ENCODE measurements around the gene ERVK3-1.

The ERVK3-1 gene

DNA sequence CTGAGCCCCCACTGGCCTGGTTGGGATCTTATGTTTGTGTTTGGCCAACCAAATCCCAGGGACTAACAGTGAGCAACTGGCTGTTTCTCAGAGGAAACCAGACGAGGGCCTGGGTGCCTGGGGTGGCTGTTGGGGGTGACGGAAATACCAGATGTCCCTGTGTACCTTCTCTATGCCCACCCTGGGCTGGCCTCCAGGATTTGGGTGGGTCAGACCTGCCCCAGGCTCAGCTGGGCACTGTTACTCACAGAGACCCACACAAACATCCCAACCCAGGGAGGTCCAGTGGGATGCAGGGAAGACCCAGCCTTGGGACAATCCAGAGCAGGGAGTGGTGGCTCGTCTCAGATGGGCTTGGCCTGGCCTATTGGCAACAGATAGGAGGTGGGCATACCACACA lies 30.5 kb downstream of the ERVK3-1 start:
- Histone ChIP-seq H3K4me1 (ENCODE audit: control insufficient read depth in 1 of 2, insufficient read depth in 1 of 2, low read depth in 1 of 2, low read length in 1 of 2) (no peaks in the 10 kb centered on the region), H3K27ac (no peak overlapping the region), H3K36me3 (peaks cover 6% of the 10 kb centered on the region), H3K4me3 (ENCODE audit: low read depth in 1 of 2, low read length in 1 of 2) (no peak overlapping the region), H3K9me3 (no peaks in the 10 kb centered on the region), H3K27me3 (no peaks in the 10 kb centered on the region)
- no peak for TF ChIP-seq CTCF (IDR thresholded peaks at IDR 0.05)

DNA sequence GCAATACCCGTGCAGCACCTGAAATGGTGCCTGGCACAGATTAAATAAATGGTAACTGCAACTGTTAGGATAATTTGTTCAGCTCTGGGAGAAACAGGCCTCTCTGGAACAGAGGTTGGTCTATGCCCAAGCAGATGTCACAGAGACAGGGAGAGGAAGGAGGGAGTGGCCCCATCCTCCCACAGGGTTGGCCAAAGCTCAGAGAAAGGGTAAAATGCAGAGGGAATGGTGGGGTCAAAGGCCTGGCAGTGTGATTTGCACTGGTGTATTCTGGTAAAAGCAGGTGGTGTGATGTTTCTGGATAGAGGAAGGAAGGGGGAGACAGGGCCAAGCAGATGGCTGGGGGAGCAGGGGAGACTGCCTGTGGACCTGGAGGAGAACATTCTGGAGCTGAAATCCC lies 31.0 kb downstream of the ERVK3-1 start:
- Histone ChIP-seq H3K27ac (no peak overlapping the region), H3K36me3 (peaks cover 6% of the 10 kb centered on the region), H3K27me3 (no peaks in the 10 kb centered on the region), H3K9me3 (no peaks in the 10 kb centered on the region), H3K4me1 (ENCODE audit: control insufficient read depth in 1 of 2, insufficient read depth in 1 of 2, low read depth in 1 of 2, low read length in 1 of 2) (no peaks in the 10 kb centered on the region), H3K4me3 (ENCODE audit: low read depth in 1 of 2, low read length in 1 of 2) (no peak overlapping the region)
- TF ChIP-seq CTCF (IDR thresholded peaks at IDR 0.05), result no peak

GRCh38 chr19:58336820-58337219 lies 31.6 kb downstream of the ERVK3-1 start:
- H3K27me3 ChIP-seq, result no peaks in the 10 kb centered on the region
- no peaks in the 10 kb centered on the region for H3K9me3 ChIP-seq
- no peak overlapping the region for H3K27ac ChIP-seq
- H3K4me3 ChIP-seq (ENCODE audit: low read depth in 1 of 2, low read length in 1 of 2), result no peak overlapping the region
- H3K36me3 ChIP-seq, result peaks cover 6% of the 10 kb centered on the region
- H3K4me1 ChIP-seq (ENCODE audit: control insufficient read depth in 1 of 2, insufficient read depth in 1 of 2, low read depth in 1 of 2, low read length in 1 of 2), result no peaks in the 10 kb centered on the region
- no peak for TF ChIP-seq CTCF (IDR thresholded peaks at IDR 0.05)

DNA sequence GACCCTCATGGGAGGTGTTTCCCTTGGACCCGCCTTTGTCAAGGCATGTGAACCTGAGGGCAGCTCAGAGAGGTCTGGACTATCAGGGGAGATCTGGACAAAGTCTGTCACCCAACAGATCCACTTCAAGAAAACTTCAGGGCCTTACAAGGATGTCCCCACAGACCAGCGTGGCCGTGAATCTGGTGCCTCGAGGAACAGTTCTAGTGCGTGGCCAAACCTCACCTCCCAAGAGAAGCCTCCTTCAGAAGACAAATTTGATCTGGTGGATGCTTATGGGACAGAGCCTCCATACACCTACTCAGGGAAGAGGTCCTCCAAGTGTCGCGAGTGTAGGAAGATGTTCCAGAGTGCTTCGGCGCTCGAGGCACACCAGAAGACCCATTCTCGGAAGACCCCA lies 33.2 kb downstream of the ERVK3-1 start:
- Histone ChIP-seq H3K27ac (no peak overlapping the region), H3K9me3 (no peaks in the 10 kb centered on the region), H3K4me1 (ENCODE audit: control insufficient read depth in 1 of 2, insufficient read depth in 1 of 2, low read depth in 1 of 2, low read length in 1 of 2) (no peaks in the 10 kb centered on the region), H3K36me3 (peaks cover 6% of the 10 kb centered on the region), H3K27me3 (no peaks in the 10 kb centered on the region), H3K4me3 (ENCODE audit: low read depth in 1 of 2, low read length in 1 of 2) (no peak overlapping the region)
- no peak for TF ChIP-seq CTCF (IDR thresholded peaks at IDR 0.05)

- Histone ChIP-seq H3K36me3 (peaks cover 6% of the 10 kb centered on the region), H3K4me3 (ENCODE audit: low read depth in 1 of 2, low read length in 1 of 2) (no peak overlapping the region)
- no peak for TF ChIP-seq CTCF (IDR thresholded peaks at IDR 0.05)
Measured at GRCh38 chr19:58338825-58339558, 33.8 kb downstream of the ERVK3-1 start.

More at GRCh38 chr19:58338825-58339558, 33.8 kb downstream of the ERVK3-1 start:
- Histone ChIP-seq H3K27me3 (no peaks in the 10 kb centered on the region), H3K4me1 (ENCODE audit: control insufficient read depth in 1 of 2, insufficient read depth in 1 of 2, low read depth in 1 of 2, low read length in 1 of 2) (no peaks in the 10 kb centered on the region), H3K9me3 (no peaks in the 10 kb centered on the region), H3K27ac (no peak overlapping the region)

Measured in neutrophil (primary cell).